Left renal pelvis (tissue), 4 donors: ENCODE results near the gene LCE2D. TPM values are rescaled to one million over a fixed set of nuclear protein-coding genes. Genes with fewer than 3 reads are reported as not detected.
"Not testable (repeated sequence)": the region's sequence is repeated elsewhere in the genome, so short reads cannot be mapped to it uniquely, and the experiment has no call there.

Experiments used
- DNase-seq, 4 donors: peaks; one replicate each; pipeline ENCODE4 v3.0.0-alpha.2; 2013; ENCODE audit warnings: low read depth in 4 of 4, low spot score in 3 of 4
- polyA plus RNA-seq, 4 donors: library from polyadenylated mRNA; unstranded; fragments of 120-200 nt; gene quantifications; one replicate each; pipeline ENCODE4 v1.2.1, GENCODE V29; 2013; ENCODE audit not compliant: insufficient read length in 4 of 4

Gene LCE2D
- not detected for polyA plus RNA-seq

GRCh38 chr1:152663098-152663497 lies at the start of gene LCE2D:
LCE2D (plus strand) TSS chr1:152663380; CDS start chr1:152664106, 726 bp downstream.
- DNase-seq = no peak

- DNase-seq = no peak
These were observed 49.7 kb upstream of the LCE2D start, which contains the start of gene LCE3B for GRCh38 chr1:152613511-152613910. LCE3B (plus strand) TSS chr1:152613811; CDS start chr1:152613811, 0 bp downstream.

- no peak for DNase-seq
These were observed 41.2 kb upstream of the LCE2D start for GRCh38 chr1:152621993-152622392.

DNA sequence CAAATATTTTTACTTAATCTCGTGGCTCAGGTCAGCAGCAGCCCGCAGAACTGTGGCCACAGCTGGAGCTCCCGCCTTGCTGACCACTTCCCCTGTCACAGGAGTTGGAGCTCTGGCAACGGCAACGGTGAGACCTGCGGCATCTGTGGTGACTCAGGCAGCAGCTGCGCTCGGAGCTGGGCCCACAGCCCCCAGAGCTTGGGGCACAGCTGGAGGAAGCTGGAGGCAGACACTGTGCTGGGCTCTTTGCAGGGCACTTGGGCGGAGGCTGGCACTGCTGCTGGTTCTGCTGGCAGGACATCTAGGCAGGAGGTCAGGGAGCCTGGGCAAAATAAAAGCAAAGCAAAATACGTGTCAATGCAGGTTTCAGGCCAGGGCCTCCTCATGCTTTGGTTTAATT lies 40.4 kb upstream of the LCE2D start, which contains the start of gene LCE3A:
Gene LCE3A (minus strand): TSS at position 301 of the 400 bp plus-strand sequence. CDS start 0 bp downstream, at position 301.
- no peak for DNase-seq

- no peak for DNase-seq
These were observed 39.9 kb upstream of the LCE2D start for GRCh38 chr1:152623203-152623844.

DNA sequence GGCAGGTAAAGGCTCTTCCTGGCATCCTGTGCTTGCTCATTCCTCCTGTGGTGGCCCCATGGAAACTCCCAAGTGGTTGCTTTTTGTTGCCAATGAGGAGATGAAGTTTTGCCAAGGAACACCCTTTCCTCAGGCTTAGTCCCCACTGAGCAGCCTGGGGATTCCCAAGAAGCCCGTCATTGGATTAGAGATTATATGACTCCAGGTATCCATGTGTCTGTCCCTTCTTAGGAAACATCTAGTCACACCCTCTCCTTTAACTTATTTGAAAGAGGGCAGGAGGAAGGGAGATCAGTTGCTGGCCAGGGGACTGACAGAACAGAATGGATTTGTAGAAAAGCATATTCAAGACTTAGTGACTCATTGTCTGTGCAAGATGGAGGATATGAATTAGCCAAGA lies 36.4 kb upstream of the LCE2D start:
- DNase-seq = no peak

GRCh38 chr1:152630596-152630995 lies 32.6 kb upstream of the LCE2D start:
- no peak for DNase-seq

- no peak for DNase-seq
These were observed 22.8 kb upstream of the LCE2D start for GRCh38 chr1:152640351-152640750.

DNA sequence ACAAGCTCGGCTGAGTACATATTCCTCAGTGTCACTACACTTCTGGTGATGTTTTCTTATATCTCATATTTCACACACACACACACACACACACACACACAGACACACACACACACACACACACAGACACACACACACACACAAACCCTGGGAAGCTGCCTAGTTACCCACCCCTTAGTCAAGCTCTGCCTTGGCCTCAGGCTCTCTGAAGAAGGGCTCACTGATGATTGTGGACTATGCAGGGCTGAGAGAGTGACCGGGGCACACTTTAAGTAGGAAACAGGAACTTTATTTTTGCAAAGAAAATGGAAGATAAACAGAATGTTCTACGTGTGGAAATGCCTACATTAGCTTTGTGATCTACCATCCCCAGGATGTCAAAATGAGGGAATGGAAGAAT lies 19.2 kb upstream of the LCE2D start:
- no peak for DNase-seq

DNA sequence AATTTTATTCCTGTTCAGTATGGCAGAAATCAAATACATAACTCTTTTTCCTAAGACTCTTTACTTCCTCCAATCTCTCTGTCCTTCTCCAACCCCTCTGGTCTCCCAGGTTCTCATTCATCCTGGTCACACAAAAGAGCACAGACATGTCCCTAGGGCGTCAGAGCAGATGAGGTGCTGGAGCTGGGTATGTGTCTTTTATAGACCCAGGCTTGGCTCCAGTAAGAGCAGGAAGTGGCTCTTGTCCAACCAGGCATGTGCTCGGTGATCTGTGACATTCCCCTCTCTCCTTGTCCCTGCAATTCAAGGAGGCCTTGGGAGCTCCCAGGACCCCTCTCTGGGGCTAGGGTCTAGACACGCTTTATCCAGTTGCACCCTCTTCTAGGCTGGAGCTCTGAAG lies 18.0 kb upstream of the LCE2D start:
- DNase-seq = no peak

DNA sequence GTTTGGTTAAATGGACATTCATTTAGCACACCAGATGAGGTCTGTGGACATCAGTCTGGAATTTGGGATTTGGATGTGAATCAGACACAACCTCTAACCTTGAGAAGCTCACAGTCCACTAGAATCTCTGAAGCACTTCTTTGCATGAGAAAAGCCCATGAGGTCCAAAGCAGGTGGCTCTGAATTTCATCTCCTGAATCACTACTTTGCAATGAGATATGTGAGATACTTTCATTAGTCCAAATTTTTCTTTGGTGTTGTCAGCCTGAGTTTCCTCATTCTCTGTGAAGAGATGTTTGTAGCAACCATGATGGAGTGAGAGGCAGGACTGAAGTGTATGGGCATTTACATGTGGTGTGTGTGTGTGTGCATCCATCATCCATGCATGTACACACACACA lies 16.5 kb upstream of the LCE2D start:
- no peak for DNase-seq

GRCh38 chr1:152654110-152654509 lies 9.1 kb upstream of the LCE2D start:
- peak; percentile 8 to 55 (median 30) for DNase-seq

- no peak for DNase-seq
These were observed 6.7 kb upstream of the LCE2D start for GRCh38 chr1:152656459-152656858.

- DNase-seq = no peak
These were observed 5.5 kb upstream of the LCE2D start for GRCh38 chr1:152657677-152658076.

DNA sequence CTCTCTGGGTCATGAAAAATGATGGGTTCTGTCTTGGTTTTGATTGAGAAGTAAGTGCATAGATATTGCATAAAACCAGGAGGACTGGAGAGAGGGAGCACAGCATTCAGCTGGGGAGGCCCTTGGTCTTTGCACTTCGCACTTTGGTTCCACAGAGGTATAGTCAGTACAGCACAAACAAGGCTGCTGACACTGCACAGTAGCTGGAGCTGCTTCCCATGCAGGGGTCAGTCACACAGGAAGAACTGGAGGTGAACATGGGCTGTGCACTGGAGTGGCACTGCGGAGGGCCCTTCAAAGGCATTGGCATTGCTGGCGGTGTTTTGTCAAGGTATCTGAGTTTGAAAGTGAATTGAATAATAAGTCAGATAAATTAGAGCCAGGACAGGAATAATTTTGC lies 4.5 kb upstream of the LCE2D start:
- DNase-seq = no peak

DNA sequence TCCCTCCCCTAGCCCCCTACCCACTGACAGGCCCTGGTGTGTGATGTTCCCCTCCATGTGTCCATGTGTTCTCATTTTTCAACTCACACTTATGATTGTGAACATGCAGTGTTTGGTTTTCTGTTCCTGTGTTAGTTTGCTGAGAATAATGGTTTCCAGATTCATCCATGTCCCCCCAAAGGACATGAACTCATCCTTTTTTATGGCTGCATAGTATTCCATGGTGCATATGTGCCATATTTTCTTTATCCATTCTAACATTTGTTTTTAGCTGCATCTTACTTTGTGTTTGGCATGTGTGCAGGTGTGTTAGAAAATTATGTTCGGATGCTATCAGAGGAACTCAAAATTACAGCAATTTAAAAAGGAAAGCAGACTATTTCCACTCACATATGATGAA lies 3.0 kb downstream of the LCE2D start:
- not testable (repeated sequence) for DNase-seq

GRCh38 chr1:152667648-152668047 lies 4.5 kb downstream of the LCE2D start:
- no peak for DNase-seq

GRCh38 chr1:152673016-152673415 lies 9.8 kb downstream of the LCE2D start:
- DNase-seq = no peak

GRCh38 chr1:152674983-152675382 lies 11.8 kb downstream of the LCE2D start, which contains the start of gene LCE2C:
LCE2C (plus strand) TSS chr1:152675279; CDS start chr1:152676016, 737 bp downstream.
- not testable (repeated sequence) for DNase-seq

DNA sequence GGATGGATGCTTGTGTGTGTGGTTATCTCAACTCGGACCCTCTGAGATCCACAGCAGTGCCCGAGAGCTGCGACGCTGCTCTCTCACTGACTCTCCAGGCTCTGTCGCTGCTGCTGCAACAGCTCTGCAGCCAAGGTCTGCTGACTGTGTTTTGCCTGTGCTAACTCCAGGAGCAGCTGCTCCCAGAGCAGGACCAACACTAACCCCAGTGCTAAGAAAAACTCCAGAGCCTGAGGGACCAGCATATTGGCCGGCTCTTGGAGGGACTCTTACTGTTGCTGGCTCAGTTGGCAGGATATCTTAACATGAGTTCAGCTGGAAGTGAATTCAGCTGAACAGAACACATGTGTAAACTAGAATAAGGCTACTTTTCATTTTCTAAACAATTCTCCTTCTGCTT lies 16.3 kb downstream of the LCE2D start:
- DNase-seq = no peak

DNA sequence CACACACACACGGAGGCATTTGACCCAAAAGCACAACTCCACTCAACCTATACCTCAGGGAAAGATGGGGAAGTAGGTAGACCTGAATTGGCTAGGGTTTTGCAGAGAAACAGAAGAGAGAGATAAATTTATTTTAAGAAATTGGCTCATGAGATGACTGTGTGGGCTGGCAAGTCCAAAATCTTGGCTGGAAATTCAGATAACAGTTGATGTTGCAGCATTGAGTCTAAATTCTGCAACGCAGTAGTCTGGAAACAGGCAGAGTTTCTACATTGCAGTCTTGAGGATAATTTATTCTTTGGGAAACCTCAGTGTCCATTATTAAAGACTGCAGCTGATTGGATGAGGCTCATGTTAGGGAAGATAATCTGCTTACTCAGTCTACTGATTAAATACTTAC lies 18.4 kb downstream of the LCE2D start:
- DNase-seq = no peak

DNA sequence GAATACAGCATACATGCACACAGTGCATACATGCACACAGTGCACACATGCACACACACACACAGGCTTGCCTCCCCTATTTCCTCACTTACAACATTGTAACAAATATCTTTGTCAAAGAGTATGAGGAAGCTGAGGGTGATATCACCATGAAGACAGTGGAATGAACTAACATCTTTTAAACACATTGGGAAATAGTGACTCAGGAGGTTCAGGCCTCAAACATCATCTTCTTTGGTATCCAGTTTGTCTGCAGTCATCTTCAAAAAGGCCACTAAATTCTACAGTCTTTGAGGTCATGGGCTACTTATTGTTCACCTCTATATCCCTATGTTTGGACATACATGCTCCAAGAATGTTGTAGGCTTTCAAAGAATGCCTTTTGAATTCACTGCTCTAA lies 20.7 kb downstream of the LCE2D start:
- no peak for DNase-seq

- DNase-seq = not testable (repeated sequence)
These were observed 22.6 kb downstream of the LCE2D start, which contains the start of gene LCE2B for GRCh38 chr1:152685823-152686222. LCE2B (plus strand) TSS chr1:152686123; CDS start chr1:152686844, 721 bp downstream.
